IMR-90 (cell line): ENCODE data around the gene CDKN2C.

ENCODE experiments used
- CEBPB ChIP-seq: IDR thresholded peaks from 2 replicates; pipeline ENCODE4 v1.6.1; 2012; ENCODE audit warnings: low read depth, low read length, improper control_type of control experiment
- CHD1 ChIP-seq: IDR thresholded peaks from 2 replicates; pipeline ENCODE4 v1.6.1; 2012; ENCODE audit warnings: low read depth, low read length, improper control_type of control experiment
- CTCF ChIP-seq: conservative IDR thresholded peaks from 2 replicates; pipeline ENCODE4 v1.5.1; 2012; ENCODE audit warnings: mild to moderate bottlenecking, low read depth, low read length, improper control_type of control experiment
- ELK1 ChIP-seq: fragments of 150-350 bp; IDR thresholded peaks from 2 replicates; pipeline ENCODE4 v1.6.1; 2016; ENCODE audit warnings: low read depth, mild to moderate bottlenecking, low read length, moderate library complexity, borderline replicate concordance
- MAFK ChIP-seq: IDR thresholded peaks from 2 replicates; pipeline ENCODE4 v1.6.1; 2012; ENCODE audit warnings: low read depth, low read length, improper control_type of control experiment
- MXI1 ChIP-seq: IDR thresholded peaks from 2 replicates; pipeline ENCODE4 v1.6.1; 2012; ENCODE audit warnings: low read depth, mild to moderate bottlenecking, low read length, moderate library complexity, borderline replicate concordance
- POLR2A ChIP-seq: IDR thresholded peaks from 2 replicates; pipeline ENCODE4 v1.6.1; 2012; ENCODE audit warnings: mild to moderate bottlenecking, low read depth, low read length
- RAD21 ChIP-seq: IDR thresholded peaks from 2 replicates; pipeline ENCODE4 v1.6.1; 2012; ENCODE audit warnings: low read length, improper control_type of control experiment
- RCOR1 ChIP-seq: IDR thresholded peaks from 2 replicates; pipeline ENCODE4 v1.6.1; 2012; ENCODE audit warnings: mild to moderate bottlenecking, low read length, improper control_type of control experiment; ENCODE audit not compliant: insufficient replicate concordance
- USF2 ChIP-seq: fragments of 150-350 bp; IDR thresholded peaks from 2 replicates; pipeline ENCODE4 v1.6.1; 2017; ENCODE audit warnings: mild to moderate bottlenecking, antibody characterized with exemption, low read length, low read depth

- TF ChIP-seq CTCF (no peak), POLR2A (no peak), CHD1 (no peak), MXI1 (no peak), MAFK (no peak), RAD21 (no peak), RCOR1 (no peak), CEBPB (no peak), ELK1 (no peak), USF2 (no peak)
Observed at GRCh38 chr1:50992532-50993318, 22.7 kb downstream of the CDKN2C start.
